Esophagus muscularis mucosa (tissue), 3 donors: ENCODE measurements around the gene DLST.

ENCODE experiments used
- CTCF ChIP-seq, 3 experiments: fragments of 200-600 bp in 2 of 3; fragments of 450-650 bp in 1 of 3; sonication (generic) in 2 of 3; IDR thresholded peaks; one replicate each; pipeline ENCODE4 v1.5.1; 2017 to 2019; ENCODE audit warnings: antibody characterized with exemption in 3 of 3, mild to moderate bottlenecking in 2 of 3, moderate library complexity in 1 of 3
- POLR2A ChIP-seq: fragments of 450-650 bp; IDR thresholded peaks from one replicate; pipeline ENCODE4 v1.6.1; 2017; ENCODE audit warnings: antibody characterized with exemption, moderate library complexity, mild to moderate bottlenecking, low read depth
- POLR2AphosphoS5 ChIP-seq, 2 donors: sonication (generic); formaldehyde crosslinking; IDR thresholded peaks; one replicate each; pipeline ENCODE4 v1.6.1; 2017; ENCODE audit warnings: antibody characterized with exemption in 2 of 2

GRCh38 chr14:74866708-74867389 is 14.9 kb upstream of the DLST start:
- TF ChIP-seq POLR2A (no peak), CTCF (IDR thresholded peaks at IDR 0.05) (no peak), POLR2AphosphoS5 (IDR thresholded peaks at IDR 0.05) (no peak)
